NCI-H2171 treated with DMSO at 0.1 percent for 48 hours (cell line): ENCODE data around the gene ABCF3.
A peak's percentile ranks its signal among the peaks of the same experiment; 100 is the strongest.

Experiments used
- DNase-seq: peaks from one replicate; lab custom pipeline; 2025; lab: John Stamatoyannopoulos, UW

ABCF3 gene

DNA sequence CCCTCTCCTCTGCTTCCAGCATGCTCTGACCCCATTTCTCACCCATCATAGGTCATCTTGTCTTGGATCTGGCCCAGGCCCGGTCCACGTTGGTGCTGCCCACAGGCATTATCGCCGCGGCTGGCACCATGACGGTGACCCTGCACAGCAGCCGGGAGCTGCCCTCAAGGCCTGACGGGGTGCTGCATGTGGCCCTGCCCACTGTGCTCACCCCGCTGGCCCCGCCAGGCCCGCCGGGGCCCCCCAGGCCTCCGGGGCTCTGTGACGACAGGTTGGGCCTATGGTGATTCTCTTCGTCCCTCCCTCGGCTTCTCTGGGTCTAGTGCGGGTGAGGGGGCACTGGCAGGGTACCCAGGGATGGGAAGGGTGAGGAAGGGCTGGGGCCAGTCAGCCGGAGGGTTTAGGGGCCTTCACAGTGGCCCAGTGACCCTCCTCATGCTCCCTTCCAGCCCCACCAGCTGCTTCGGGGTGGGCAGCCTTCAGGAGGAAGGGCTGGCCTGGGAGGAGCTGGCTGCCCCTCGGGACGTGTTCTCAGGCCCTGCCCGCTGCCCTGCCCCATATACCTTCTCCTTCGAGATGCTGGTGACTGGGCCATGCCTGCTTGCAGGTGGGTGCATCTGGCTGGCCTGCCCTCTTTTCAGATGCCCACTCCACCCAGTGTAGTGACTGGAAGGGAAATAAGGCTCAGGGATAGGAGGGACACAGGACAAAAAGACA, 47.3 kb downstream of the ABCF3 start:
- DNase-seq = no peak

DNA sequence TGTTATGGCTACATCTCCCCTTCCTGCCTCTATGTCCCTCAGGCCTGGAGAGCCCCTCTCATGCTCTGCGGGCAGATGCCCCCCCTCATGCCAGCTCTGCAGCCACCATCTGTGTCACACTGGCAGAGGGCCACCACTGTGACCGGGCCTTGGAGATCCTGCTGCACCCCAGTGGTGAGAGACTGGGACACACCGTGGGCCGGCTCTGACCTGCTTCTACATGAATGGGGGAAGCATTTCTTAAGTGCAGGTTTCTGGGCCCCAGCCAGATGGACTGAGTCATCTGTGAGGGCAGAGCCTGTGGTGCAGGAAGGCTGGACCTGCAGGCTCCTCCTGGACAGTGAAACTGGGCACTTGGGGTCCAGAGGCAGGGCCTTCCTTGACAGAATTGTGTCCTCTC, 48.2 kb downstream of the ABCF3 start:
- DNase-seq = peak; percentile 32

DNA sequence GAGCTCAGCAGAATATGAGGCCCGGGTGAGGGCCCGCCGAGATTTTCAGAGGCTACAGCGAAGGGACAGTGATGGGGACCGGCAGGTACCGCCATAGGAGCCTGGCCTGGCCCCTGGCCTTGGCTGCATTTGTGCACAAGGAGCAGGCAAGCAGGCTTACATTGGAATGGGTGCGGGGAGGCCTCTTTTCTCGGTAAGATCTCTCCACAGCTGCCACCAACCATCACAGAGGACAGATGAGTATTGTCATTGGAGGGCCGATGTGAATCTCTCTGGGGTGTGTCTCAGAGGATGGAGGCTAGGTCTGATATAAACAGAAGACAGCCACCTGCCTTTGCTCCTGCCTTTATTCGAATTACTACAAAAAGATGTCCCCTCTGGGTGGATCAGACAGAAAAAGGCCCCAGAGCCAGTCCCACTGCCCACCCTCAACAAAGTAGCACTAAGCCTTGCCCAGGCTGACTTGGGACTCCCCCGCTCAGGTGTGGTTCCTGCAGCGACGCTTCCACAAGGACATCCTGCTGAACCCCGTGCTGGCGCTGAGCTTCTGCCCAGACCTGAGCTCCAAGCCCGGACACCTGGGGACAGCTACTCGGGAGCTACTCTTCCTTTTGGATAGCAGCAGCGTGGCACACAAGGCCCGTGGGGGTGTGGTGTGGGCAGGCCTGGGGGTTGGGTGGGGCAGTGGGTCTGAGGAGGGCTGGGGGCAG, 48.8 kb downstream of the ABCF3 start:
- peak; percentile 72 for DNase-seq

DNA sequence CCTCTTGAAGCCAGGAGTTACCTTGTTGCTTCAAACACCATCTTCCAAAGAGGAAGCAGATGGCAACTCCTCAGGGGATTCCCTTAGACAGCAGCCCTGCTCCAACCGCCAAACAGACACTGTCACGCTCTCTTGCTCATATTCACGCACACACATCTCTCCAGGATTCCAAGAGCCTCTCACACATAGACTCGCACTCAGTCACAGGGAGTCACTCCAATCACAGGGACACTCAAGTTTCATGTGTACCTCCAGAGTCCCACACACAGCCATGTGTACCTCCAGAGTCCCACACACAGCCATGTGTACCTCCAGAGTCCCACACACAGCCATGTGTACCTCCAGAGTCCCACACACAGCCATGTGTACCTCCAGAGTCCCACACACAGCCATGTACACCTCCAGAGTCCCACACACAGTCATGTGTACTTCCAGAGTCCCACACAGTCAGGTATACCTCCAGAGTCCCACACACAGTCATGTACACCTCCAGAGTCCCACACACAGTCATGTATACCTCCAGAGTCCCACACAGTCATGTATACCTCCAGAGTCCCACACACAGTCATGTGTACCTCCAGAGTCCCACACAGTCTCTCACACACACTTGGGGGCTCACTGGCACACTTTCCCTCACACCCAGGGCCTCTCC, 49.5 kb downstream of the ABCF3 start:
- peak; percentile 98 for DNase-seq

DNA sequence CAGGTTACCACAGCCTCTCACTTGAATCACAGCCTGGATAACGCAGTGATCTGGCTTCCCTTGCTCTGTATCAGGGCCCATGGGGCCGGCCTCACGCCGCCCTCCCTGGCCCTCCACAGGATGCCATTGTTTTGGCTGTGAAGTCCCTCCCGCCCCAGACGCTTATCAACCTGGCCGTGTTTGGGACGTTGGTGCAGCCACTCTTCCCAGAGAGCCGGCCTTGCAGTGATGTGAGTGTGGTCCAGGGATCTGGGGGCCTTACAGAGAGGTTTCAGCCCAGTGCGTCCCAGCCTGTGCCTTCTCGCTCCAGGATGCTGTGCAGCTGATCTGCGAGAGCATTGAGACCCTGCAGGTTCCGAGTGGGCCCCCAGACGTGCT, 50.0 kb downstream of the ABCF3 start:
- no peak for DNase-seq

DNA sequence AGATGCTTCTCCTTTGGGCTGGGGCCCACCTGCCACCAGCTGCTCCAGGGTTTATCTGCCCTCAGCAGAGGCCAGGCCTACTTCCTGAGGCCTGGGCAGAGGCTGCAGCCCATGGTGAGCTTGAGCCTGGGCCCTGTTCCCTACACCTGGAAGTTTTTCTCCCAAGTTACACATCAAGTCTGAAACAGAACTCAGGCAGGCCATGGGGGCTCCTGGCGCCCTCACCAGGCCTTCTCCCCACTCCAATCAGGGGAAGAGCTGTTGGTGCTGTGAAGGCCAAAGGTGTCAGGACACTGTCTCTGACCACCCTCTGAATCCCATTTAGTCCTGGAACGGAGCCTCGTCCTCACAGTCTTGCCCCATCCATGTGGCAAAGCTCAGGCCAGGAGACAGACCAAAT, 50.6 kb downstream of the ABCF3 start:
- peak; percentile 19 for DNase-seq

DNA sequence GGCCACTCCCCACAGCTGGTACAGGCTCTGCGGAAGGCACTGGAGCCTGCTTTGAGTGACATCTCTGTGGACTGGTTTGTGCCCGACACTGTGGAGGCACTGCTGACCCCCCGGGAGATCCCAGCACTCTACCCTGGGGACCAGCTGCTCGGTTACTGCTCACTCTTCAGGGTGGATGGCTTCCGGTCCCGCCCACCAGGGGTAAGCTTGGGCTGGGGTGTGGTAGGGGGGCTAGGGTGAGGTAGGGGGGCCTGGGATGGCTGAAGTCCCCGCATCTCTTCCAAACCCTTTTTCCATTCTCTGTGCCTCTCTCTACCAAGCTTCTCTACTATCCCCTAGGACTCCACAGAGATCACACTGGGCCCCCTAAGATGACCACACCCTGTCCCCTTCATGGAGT, 51.2 kb downstream of the ABCF3 start:
- DNase-seq = peak; percentile 25

DNA sequence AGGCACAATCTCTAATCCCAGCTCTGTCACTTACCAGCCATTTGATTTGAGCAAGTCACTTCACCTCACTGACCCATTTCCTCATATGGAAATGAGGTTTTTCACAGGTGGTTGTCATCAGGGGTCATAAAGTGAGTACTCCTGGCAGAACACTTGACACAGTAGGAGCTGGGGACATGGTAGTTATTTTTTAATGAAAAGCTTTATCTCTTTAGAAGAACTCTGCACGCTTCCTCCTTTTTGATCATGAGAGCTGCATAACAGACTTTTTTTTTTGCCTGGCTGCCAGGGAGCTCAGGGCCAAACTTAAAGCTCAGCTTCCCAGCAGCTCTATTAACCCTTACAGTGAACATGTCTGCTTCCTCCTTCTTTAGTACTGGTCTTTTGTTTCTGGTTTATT, 51.8 kb downstream of the ABCF3 start:
- DNase-seq = peak; percentile 38

DNA sequence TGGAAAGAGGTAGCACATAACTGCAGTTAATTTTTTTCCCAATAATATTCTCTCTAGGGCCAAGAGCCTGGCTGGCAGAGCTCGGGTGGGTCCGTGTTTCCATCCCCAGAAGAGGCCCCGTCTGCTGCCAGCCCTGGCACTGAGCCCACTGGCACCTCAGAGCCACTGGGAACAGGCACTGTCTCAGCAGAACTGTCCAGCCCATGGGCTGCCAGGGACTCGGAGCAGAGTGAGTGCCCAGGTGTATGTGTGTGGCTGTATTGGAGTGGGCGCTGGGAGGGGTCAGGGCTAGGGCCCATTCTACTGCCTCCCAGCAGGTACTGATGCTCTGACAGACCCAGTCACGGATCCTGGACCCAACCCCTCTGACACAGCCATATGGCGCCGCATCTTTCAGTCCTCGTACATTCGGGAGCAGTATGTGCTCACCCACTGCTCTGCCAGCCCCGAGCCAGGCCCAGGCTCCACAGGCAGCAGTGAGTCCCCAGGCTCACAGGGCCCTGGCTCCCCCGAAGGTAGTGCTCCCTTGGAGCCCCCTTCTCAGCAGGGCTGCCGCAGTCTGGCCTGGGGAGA, 52.3 kb downstream of the ABCF3 start:
- peak; percentile 42 for DNase-seq

DNA sequence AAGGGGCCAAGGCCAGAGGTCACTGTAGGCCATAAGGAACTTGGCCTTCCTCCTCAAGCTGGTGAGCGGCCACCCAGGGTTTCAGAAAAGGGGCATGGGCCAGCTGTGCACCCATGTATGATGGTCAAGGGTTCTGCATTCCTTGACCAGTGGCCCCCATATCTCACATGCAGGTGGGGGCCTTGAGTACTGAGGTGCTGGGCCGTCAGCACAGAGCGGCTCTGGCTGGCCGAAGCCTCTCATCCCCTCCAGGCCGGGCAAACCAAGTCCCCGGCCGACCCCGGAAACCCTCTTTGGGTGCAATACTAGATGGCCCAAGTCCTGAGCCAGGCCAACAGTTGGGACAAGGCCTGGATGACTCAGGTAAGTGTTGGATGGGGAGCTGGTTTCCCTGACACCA, 53.2 kb downstream of the ABCF3 start:
- no peak for DNase-seq

DNA sequence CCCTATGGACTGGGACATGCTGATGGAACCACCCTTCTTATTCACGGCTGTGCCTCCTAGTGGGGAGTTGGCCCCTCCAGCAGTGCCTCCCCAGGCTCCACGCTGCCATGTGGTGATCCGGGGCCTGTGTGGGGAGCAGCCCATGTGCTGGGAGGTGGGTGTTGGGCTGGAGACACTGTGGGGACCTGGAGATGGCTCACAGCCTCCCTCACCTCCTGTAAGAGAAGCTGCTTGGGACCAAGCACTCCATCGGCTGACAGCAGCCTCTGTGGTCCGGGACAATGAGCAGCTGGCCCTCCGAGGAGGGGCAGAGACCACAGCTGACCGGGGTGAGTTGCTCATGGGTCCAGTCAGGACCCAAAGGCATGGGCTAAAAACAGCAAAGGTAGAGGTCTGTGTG, 53.7 kb downstream of the ABCF3 start:
- DNase-seq = no peak

DNA sequence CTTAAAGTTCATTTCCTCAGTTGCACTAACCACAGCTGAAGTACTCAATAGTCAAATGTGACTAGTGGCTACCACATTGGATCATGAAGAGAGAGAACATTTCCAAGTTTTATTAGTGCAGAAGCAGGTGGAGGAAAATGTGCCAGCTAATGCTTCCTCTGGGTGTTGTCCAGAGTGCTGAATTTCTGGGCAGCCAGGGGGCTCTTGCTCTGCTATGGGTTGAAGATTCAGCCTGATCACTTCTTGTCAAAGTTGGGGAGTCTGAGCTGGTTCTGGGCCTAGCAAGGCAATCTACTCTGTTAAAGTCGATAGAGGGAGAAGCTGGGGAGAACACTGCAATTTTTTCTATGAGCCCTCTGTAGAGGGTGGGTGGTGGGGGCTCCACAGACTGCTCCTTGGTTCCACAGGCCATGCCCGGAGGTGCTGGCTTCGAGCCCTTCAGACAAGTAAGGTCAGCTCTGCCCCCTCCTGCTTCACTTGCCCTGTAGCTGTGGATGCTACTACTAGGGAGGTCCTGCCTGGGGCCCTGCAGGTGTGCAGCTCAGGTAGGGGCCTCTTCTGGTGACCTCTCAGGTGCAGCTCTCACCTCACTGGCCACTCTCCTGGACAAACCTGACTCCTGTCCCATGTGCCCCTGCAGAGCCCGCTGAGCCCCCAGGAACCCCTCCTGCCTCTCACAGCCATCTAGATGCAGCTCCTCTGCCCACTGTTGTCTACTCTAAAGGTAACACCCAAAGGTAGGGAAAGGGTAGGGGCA, 54.6 kb downstream of the ABCF3 start:
- DNase-seq = no peak

DNA sequence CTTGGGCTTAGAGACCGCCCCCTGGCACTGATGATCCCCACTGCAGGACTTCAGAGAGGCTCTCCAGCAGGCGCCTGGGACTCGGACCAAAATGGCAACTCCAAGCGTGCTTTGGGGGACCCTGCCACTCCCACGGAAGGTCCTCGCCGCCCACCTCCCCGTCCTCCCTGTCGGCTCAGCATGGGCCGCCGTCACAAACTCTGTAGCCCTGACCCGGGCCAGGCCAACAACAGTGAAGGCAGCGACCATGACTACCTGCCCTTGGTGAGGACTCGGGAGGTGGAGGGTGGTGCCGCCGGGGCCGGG, 55.1 kb downstream of the ABCF3 start:
- no peak for DNase-seq

DNA sequence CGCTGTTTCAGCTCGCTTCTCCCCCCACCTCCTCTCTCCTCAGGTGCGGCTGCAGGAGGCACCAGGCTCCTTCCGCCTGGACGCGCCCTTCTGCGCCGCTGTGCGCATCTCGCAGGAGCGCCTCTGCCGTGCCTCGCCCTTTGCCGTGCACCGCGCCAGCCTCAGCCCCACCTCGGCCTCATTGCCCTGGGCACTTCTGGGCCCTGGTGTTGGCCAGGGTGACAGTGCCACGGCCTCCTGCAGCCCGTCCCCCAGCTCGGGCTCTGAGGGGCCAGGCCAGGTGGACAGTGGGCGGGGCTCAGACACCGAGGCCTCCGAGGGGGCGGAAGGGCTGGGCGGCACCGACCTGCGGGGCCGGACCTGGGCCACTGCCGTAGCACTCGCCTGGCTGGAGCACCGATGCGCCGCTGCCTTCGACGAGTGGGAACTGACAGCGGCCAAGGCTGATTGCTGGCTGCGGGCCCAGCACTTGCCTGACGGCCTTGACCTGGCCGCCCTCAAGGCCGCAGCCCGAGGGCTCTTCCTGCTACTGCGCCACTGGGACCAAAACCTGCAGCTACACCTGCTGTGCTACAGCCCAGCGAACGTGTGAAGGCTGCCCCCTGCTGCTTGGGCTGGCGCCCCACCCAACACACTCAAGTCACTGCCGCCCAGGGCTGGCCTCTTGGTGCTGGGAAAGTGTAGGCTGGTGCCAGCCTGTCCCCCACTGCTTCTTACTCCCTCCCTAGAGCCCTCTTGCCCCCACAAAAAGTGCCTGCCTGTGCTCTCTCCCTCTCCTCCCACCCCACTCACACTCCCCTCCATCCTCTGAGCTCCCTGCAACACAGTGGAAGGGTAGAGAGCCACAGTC, 55.7 kb downstream of the ABCF3 start:
- DNase-seq = peak; percentile 32

DNA sequence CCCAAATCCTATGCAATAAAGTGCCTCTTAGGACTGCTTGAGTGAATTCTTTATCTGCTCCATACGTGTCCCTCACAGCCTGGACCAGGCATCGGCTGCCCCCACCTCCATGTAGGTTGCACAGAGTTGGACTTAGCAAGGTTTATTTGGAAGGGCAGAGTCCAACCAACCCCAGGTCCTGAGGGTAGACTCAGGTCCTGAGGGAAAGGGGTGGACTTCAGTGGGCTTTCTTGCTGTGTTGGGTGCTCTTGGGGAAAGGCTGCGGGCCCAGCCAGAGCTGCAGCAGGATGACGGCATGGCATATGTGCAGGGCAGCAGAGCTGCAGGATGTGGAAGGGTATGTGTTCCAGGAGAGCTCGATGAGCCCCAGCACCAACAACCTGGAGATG, 56.3 kb downstream of the ABCF3 start:
- DNase-seq = no peak
